Epithelial cell of esophagus (primary cell): Measurements from ENCODE around the gene PHACTR1.
"Not testable (repeated sequence)": the region's sequence is repeated elsewhere in the genome, so short reads cannot be mapped to it uniquely, and the experiment has no call there.

Experiments used
- DNase-seq: peaks from one replicate; pipeline ENCODE4 v3.0.0; 2010; ENCODE audit warnings: low read depth
- H3K4me3 ChIP-seq: 2 replicates; pipeline ENCODE4 v1.5.1; 2011; ENCODE audit warnings: mild to moderate bottlenecking, low read length, control low read depth
- CTCF ChIP-seq: IDR thresholded peaks from 2 replicates; pipeline ENCODE4 v1.5.1; 2011; ENCODE audit warnings: low read depth, mild to moderate bottlenecking, low read length, control low read depth, inconsistent platforms; ENCODE audit not compliant: insufficient read depth; ENCODE audit errors: missing control alignments

Gene PHACTR1

GRCh38 chr6:12760226-12760625, 43.7 kb downstream of the PHACTR1 start:
- no peak for TF ChIP-seq CTCF
- no peak for DNase-seq
- H3K4me3 ChIP-seq: no peak overlapping the region

GRCh38 chr6:12760911-12761310, 44.3 kb downstream of the PHACTR1 start:
- no peak for DNase-seq
- no peak for TF ChIP-seq CTCF
- no peak overlapping the region for H3K4me3 ChIP-seq

GRCh38 chr6:12761376-12762115, 45.0 kb downstream of the PHACTR1 start:
- no peak for TF ChIP-seq CTCF
- DNase-seq: peak; percentile 68
- no peak overlapping the region for H3K4me3 ChIP-seq

- peak; percentile 63 for DNase-seq
- not testable (repeated sequence) for H3K4me3 ChIP-seq
These were observed 46.3 kb downstream of the PHACTR1 start for GRCh38 chr6:12762731-12763434.

GRCh38 chr6:12766365-12766764, 49.8 kb downstream of the PHACTR1 start:
- no peak for TF ChIP-seq CTCF
- DNase-seq: no peak
- H3K4me3 ChIP-seq: no peak overlapping the region

- H3K4me3 ChIP-seq: no peak overlapping the region
- no peak for DNase-seq
- no peak for TF ChIP-seq CTCF
These were observed 50.4 kb downstream of the PHACTR1 start for GRCh38 chr6:12767016-12767415.

- DNase-seq: no peak
- H3K4me3 ChIP-seq: no peak overlapping the region
- no peak for TF ChIP-seq CTCF
These were observed 53.1 kb downstream of the PHACTR1 start for GRCh38 chr6:12769556-12770256.
